ENCODE results near the gene ZNF689. TPM values are rescaled to one million over a fixed set of nuclear protein-coding genes. Genes with fewer than 3 reads are reported as not detected.

ZNF689 gene
- total RNA-seq, 1 experiment from 2014 or later: 10.3 TPM

GRCh38 chr16:30557957-30558788, 52.0 kb downstream of the ZNF689 start, which contains the start of gene ZNF764:
TSS of gene ZNF764 (minus strand) at chr16:30558374. CDS start at chr16:30558182, 192 bp downstream.
- Histone ChIP-seq H3K36me3 (ENCODE audit: control insufficient read depth in 1 of 2, insufficient read depth in 2 of 2, low read length in 2 of 2) (peaks cover 4% of the 10 kb centered on the region in 2 experiments; a peak in 2 of 4 replicates), H3K9me2 (ENCODE audit: insufficient read depth) (no peaks in the 10 kb centered on the region), H3K9ac (ENCODE audit: low read length) (peak within 1 kb of the TSS; percentile 93), H3K27me3 (ENCODE audit: insufficient read depth, low read length) (no peaks in the 10 kb centered on the region), H3K9me3 (ENCODE audit: control insufficient read depth in 1 of 2, insufficient read depth in 1 of 2, low read depth in 1 of 2, low read length in 2 of 2) (no peaks in the 10 kb centered on the region), H3K79me2 (ENCODE audit: insufficient read depth, low read length) (peaks cover 14% of the 10 kb centered on the region; the same call in 1 of the 2 replicates), H3K4me3 (replicated peaks in 1 of 2; ENCODE audit: low read depth in 1 of 2, low read length in 2 of 2) (peak within 1 kb of the TSS; percentile 79 to 94), H3K4me1 (ENCODE audit: control insufficient read depth in 1 of 2, insufficient read depth in 2 of 2, low read length in 2 of 2) (peaks cover 10 to 21% of the 10 kb centered on the region in 2 experiments), H2AFZ (ENCODE audit: low read depth, low read length, poor library complexity, severe bottlenecking) (peak within 1 kb of the TSS; percentile 68), H3K4me2 (ENCODE audit: low read length) (peak within 1 kb of the TSS; percentile 93), H3K27ac (ENCODE audit: low read depth, low read length) (peak within 1 kb of the TSS; percentile 85), H4K20me1 (ENCODE audit: insufficient read depth) (no peaks in the 10 kb centered on the region)
- intact Hi-C loops (cut with micrococcal nuclease): no loop called here
- BruUV-seq (replicated peaks): TSS peak; percentile 61
- ChIA-PET POLR2A (interaction anchor here (0.8 to 2.4 kb wide), 9 partner anchors 8 to 140 kb away, joined by 3 to 21 read pairs (median 3); partner anchors contain the start of genes DCTPP1, ZNF688 and ZNF747), CTCF (interaction anchor here (0.7 to 1.3 kb wide), 7 partner anchors 14 to 149 kb away, joined by 3 to 6 read pairs (median 4); partner anchors contain the start of genes DCTPP1, ZNF688 and ZNF747), RAD21 (ENCODE audit: low non-redundant PET in 1 of 2, low total read pairs in 2 of 2, uncharacterized antibody in 2 of 2, unreplicated experiment in 2 of 2) (interaction anchor here (0.8 to 1.2 kb wide), 5 partner anchors 14 to 128 kb away, joined by 3 to 4 read pairs (median 3); partner anchors contain the start of genes DCTPP1 (in 1 of the 2), ZNF688 (in 1 of the 2) and ZNF747 (in 1 of the 2))
- DNase-seq (ENCODE audit: low read depth, low spot score): peak; percentile 97
- ATAC-seq: peak; percentile 97
- no peak for TF ChIP-seq REST (IDR thresholded peaks at IDR 0.05; ENCODE audit: low read depth)
- no peak; the same call in 1 of the 2 replicates for TF ChIP-seq ELF1 (IDR thresholded peaks at IDR 0.05; ENCODE audit: borderline replicate concordance, low read depth)
- peak; percentile 99 for TF ChIP-seq YY1 (IDR thresholded peaks at IDR 0.05; ENCODE audit: extremely low read depth, insufficient replicate concordance, low read depth, low read length)
- no peak for TF ChIP-seq CBX3 (IDR thresholded peaks at IDR 0.05; ENCODE audit: low read depth)
- no peak for TF ChIP-seq EZH2phosphoT487 (IDR thresholded peaks at IDR 0.05; ENCODE audit: borderline replicate concordance)
- peak; percentile 86 for TF ChIP-seq POLR2AphosphoS5 (IDR thresholded peaks at IDR 0.05; ENCODE audit: low read depth, low read length)
- TF ChIP-seq, protein P1, sequence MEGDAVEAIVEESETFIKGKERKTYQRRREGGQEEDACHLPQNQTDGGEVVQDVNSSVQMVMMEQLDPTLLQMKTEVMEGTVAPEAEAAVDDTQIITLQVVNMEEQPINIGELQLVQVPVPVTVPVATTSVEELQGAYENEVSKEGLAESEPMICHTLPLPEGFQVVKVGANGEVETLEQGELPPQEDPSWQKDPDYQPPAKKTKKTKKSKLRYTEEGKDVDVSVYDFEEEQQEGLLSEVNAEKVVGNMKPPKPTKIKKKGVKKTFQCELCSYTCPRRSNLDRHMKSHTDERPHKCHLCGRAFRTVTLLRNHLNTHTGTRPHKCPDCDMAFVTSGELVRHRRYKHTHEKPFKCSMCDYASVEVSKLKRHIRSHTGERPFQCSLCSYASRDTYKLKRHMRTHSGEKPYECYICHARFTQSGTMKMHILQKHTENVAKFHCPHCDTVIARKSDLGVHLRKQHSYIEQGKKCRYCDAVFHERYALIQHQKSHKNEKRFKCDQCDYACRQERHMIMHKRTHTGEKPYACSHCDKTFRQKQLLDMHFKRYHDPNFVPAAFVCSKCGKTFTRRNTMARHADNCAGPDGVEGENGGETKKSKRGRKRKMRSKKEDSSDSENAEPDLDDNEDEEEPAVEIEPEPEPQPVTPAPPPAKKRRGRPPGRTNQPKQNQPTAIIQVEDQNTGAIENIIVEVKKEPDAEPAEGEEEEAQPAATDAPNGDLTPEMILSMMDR (IDR thresholded peaks at IDR 0.05 in 2 of 3, conservative IDR thresholded peaks at IDR 0.05 in 1 of 3; ENCODE audit: borderline replicate concordance in 1 of 3, insufficient read depth in 1 of 3, low read depth in 2 of 3, low read length in 2 of 3): no peak
- no peak for TF ChIP-seq EZH2 (IDR thresholded peaks at IDR 0.05)
- no peak for TF ChIP-seq ZNF274 (IDR thresholded peaks at IDR 0.05; ENCODE audit: low read depth, low read length)
- TF ChIP-seq RAD21 (IDR thresholded peaks at IDR 0.05; ENCODE audit: low read depth): no peak; the same call in 1 of the 2 replicates
- TF ChIP-seq, protein P2, sequence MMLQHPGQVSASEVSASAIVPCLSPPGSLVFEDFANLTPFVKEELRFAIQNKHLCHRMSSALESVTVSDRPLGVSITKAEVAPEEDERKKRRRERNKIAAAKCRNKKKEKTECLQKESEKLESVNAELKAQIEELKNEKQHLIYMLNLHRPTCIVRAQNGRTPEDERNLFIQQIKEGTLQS (IDR thresholded peaks at IDR 0.05): no peak
- peak; percentile 88 for TF ChIP-seq POLR2A (IDR thresholded peaks at IDR 0.05; ENCODE audit: borderline replicate concordance, extremely low read depth, insufficient read depth, insufficient read length)
- peak; percentile 64; the same call in 1 of the 2 replicates for TF ChIP-seq SIN3A (IDR thresholded peaks at IDR 0.05; ENCODE audit: low read depth)
- TF ChIP-seq, protein P3, sequence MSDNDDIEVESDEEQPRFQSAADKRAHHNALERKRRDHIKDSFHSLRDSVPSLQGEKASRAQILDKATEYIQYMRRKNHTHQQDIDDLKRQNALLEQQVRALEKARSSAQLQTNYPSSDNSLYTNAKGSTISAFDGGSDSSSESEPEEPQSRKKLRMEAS (IDR thresholded peaks at IDR 0.05): peak; percentile 84
- TF ChIP-seq CEBPB (IDR thresholded peaks at IDR 0.05; ENCODE audit: low read depth): no peak
- no peak for TF ChIP-seq ZBTB33 (IDR thresholded peaks at IDR 0.05; ENCODE audit: extremely low read depth, insufficient replicate concordance, low read length)
- TF ChIP-seq ZFX (IDR thresholded peaks at IDR 0.05): peak; percentile 89
